ENCODE results near the gene SLAMF8.
A peak's percentile ranks its signal among the peaks of the same experiment; 100 is the strongest.

SLAMF8 gene

GRCh38 chr1:159873530-159874143, 47.0 kb downstream of the SLAMF8 start:
- no peak for DNase-seq

GRCh38 chr1:159877695-159878444, 51.2 kb downstream of the SLAMF8 start:
- peak; percentile 90 for DNase-seq

DNA sequence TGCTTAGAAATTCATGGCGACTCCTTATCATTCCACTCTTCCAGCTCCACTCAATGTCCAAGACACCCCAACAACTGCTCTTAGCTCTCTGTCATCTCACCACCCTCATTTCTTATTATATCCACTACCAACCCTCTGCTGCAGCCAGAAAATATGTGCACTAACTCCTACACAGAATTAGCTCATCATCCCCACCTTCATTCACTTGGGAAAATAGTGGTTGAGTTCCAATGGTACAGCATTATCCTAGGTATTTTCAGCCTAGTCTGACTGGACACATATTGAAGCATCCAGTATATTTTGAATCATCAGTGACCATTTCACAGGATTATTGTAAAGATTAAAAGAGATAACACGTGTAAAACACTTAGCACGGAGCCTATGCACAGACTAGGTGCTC, 52.5 kb downstream of the SLAMF8 start:
- DNase-seq, result no peak

GRCh38 chr1:159879977-159880376, 53.3 kb downstream of the SLAMF8 start:
- no peak for DNase-seq

DNA sequence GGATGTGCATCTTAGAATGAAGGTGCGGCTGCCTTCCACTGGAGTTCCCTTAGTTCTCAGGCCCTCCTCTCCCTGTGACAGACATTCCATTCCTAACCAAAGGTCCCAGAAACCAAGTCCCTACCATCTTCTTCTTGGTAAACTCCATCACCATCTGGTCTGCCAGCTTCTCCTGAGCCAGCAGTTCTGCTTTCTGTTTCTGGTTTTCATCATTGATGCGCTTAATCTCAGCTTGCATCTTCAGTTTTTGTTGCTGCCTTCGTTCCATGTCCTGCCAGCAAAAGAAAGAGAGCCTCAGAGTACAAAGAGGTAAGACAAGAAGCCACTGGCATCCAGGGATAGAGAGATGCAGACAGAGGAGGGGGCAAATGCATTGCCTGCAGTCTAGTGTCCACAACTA, 53.8 kb downstream of the SLAMF8 start:
- no peak for DNase-seq

- peak; percentile 99 for DNase-seq
Observed at GRCh38 chr1:159881622-159882526, 55.2 kb downstream of the SLAMF8 start.

GRCh38 chr1:159882527-159882862, 55.8 kb downstream of the SLAMF8 start:
- DNase-seq, result peak; percentile 20

- no peak for DNase-seq
Observed at GRCh38 chr1:159883134-159883533, 56.5 kb downstream of the SLAMF8 start.

DNA sequence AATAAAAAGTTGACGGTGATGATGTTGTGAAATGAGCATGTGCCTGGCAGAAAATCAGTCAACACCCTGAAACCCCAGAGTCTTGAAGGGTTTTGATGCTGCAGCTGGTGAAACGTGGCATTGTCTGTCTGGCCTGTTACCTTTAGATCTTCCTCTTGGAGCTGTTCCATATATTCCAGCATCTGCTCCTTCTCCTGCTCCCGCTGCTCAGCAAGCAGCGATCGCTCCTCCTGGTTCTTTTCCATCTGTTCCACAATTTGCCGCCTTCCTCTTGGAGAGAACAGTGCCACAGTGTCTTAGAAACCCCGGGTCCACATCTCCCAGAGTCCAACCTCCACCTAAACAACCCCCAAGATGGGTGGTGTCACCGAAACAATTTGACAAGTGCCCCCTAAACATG, 57.6 kb downstream of the SLAMF8 start:
- DNase-seq, result no peak

Measured in NCI-H82 (cell line).